HG02884 (cell line): ENCODE data around the gene FALEC.
A peak's percentile ranks its signal among the peaks of the same experiment; 100 is the strongest.
"Not testable (repeated sequence)": the region's sequence is repeated elsewhere in the genome, so short reads cannot be mapped to it uniquely, and the experiment has no call there.

ENCODE experiments used
- ATAC-seq: cut with Tn5 transposase; IDR thresholded peaks from one replicate; pipeline ENCODE4 v1.9.1; 2021; ENCODE audit warnings: mild to moderate bottlenecking, moderate library complexity; ENCODE audit not compliant: unreplicated experiment

FALEC gene

DNA sequence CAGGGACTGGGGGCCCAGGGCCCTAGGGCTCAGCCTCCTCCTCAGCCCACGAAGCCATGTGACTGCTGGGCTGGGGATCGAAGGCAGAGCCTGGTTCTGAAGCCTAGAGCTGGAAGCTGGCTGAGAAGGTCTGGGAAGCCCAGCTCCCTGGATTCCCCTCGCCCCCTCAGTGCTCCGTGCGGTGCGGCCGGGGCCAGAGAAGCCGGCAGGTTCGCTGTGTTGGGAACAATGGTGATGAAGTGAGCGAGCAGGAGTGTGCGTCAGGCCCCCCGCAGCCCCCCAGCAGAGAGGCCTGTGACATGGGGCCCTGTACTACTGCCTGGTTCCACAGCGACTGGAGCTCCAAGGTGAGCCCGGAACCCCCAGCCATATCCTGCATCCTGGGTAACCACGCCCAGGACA lies 42.8 kb downstream of the FALEC start:
- ATAC-seq = no peak

DNA sequence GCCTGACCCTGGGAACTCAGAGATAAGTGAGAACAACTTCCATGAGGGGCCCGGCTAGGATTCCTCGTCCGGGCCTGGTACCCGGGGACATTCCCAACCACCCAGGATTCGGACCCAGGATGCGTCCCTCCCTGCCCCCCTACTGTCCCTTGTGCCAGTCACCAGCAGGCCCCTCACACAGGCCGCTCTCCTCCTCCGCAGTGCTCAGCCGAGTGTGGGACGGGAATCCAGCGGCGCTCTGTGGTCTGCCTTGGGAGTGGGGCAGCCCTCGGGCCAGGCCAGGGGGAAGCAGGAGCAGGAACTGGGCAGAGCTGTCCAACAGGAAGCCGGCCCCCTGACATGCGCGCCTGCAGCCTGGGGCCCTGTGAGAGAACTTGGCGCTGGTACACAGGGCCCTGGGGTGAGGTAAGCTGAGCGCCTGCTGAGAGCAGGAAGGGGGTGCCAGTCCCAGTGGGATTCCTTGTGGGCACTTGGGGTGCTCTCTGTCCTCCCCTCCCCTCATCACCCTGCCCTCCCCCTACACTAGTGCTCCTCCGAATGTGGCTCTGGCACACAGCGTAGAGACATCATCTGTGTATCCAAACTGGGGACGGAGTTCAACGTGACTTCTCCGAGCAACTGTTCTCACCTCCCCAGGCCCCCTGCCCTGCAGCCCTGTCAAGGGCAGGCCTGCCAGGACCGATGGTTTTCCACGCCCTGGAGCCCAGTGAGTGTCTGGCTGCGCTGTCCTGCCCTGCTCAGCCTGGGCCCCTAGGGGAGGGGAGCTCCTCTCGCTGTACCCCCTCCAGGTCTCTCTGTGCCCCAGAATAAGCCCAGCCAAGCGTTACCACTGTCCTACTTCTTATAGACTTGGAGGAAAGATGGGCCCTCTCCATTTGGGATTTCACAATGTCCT lies 43.5 kb downstream of the FALEC start:
- no peak for ATAC-seq

DNA sequence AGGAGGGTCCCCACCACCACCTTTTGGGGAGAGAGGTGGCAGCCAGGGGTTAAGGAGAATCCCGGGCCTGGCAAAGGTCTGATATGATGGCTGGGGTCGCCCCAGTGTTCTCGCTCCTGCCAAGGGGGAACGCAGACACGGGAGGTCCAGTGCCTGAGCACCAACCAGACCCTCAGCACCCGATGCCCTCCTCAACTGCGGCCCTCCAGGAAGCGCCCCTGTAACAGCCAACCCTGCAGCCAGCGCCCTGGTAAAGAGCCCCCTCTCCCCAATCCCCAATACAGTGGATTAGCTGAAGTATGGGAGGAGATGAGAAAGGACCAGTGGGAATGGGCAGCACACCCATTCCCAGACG lies 44.1 kb downstream of the FALEC start:
- no peak for ATAC-seq

DNA sequence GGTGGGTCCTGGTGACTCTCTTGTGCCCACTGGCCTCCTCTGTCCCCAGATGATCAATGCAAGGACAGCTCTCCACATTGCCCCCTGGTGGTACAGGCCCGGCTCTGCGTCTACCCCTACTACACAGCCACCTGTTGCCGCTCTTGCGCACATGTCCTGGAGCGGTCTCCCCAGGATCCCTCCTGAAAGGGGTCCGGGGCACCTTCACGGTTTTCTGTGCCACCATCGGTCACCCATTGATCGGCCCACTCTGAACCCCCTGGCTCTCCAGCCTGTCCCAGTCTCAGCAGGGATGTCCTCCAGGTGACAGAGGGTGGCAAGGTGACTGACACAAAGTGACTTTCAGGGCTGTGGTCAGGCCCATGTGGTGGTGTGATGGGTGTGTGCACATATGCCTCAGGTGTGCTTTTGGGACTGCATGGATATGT lies 44.5 kb downstream of the FALEC start:
- ATAC-seq = no peak

DNA sequence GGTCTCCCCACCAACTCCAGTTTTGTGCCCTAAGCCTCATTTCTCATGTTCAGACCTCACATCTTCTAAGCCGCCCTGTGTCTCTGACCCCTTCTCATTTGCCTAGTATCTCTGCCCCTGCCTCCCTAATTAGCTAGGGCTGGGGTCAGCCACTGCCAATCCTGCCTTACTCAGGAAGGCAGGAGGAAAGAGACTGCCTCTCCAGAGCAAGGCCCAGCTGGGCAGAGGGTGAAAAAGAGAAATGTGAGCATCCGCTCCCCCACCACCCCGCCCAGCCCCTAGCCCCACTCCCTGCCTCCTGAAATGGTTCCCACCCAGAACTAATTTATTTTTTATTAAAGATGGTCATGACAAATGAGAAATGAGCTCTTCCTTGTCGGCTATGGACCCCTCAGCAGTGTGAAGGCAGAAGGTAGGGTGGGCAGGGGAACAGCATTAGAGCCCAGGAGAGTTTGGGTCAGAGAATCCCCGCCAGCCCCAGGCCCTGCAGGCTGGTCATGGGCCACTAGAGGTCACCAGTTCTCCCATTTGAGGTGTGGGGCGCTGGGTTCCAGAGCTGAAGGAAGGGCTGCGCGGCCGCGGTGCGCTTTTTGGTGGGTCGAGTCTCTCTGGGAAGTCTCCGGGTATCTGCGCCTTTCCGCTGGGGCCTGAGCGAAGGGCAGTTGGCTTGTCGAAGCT lies 45.2 kb downstream of the FALEC start:
- ATAC-seq = no peak

DNA sequence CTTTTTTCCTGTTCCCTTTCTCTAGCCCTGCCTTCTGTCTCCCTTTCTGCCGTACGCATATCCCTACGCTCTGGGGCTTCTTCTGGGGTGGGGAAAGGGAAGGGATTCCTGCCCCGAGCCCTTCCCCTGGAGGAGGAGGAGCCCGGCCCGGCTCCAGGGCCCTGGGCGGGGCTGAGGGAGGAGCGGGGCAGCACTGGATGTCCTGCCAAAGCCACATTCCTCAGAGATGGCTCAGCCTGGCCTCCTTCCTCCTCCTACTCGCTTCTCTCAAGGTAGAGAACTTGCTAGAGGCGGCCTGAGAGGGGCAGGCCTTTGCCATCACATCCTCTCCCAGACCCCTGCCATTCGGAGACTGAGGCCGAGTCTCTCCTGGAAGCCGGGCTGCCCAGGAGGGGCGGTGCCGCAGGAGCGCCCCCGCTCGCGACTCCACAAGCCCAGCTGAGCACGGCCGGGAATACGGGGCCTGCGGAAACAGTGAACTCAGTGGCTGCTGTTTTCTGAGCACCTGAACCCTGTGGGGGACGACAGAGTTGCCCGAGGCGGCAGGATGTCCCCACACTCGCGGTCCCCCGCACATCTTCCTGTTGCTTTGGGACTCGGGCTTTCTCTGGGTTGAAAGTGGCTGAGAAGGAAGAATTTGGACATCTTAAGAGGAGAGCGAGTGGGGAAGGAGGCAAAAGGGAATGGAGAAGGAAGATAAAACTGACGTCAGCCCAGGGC lies 45.9 kb downstream of the FALEC start:
- ATAC-seq = no peak

DNA sequence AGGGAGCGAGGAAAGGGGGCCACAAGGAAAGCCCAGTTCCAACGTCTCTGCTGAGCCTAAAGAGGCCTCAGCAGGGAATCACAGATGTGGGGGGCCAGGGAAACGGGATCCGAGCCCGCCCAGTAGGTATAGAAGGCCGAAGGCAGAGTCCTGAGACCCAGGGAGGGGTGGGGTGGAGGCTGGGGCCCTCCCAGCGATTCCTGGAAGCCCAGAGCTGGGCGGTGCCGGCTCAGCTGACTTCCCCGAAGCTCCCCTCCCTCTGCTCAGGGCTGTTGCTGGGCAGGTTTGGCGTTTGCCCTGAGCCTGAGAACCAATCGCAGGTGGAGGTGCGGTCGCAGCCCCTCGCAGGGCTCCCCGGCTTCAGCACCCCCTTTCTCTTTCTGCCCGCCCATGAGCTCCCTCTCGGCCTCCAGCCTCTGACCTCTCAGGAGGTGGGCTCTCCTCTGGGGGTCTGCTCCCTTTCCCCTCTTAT lies 46.5 kb downstream of the FALEC start:
- no peak for ATAC-seq

DNA sequence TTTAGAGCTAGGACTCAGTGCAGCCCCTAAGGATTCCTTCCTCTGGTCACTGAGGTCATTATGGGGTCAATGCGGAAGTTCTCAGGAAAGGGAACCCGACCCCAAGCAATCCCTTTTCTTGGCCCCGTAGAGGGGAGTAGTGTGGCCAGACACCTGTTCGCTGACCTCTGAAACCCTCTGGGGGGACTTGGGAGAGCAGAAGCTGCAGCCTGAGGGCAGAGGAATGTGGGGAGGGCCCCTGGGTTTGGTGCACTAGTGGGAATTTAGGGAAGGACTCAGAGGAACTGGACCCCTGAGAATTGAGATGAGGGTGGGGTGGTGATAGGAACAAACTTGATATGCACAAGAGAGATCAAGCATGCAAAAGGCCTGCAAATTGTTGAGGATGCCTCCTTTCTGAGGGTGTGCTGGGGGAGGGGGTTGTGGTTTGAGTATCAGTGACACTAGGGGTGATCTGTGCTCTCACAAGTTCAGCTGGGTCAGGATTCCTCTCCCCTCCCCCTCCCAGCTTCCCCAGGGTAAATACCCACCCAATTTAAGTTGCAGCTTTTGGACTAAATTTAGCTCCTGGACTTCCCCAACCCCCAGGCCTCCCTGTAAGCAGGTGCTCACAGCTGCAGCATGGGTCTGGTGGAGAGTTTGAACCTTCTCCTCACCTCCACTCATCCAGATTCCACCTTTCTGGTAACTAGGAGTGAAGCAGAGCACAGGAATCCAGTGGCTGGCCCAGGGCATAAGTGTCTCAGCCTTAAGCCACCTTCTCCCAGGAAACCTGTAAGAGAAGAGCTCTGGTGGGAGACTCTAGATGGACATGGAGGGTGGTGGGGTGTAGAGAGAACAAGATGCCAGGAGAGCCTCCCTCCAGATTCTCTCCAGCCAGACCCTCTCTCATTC lies 47.1 kb downstream of the FALEC start:
- ATAC-seq = peak; percentile 28

DNA sequence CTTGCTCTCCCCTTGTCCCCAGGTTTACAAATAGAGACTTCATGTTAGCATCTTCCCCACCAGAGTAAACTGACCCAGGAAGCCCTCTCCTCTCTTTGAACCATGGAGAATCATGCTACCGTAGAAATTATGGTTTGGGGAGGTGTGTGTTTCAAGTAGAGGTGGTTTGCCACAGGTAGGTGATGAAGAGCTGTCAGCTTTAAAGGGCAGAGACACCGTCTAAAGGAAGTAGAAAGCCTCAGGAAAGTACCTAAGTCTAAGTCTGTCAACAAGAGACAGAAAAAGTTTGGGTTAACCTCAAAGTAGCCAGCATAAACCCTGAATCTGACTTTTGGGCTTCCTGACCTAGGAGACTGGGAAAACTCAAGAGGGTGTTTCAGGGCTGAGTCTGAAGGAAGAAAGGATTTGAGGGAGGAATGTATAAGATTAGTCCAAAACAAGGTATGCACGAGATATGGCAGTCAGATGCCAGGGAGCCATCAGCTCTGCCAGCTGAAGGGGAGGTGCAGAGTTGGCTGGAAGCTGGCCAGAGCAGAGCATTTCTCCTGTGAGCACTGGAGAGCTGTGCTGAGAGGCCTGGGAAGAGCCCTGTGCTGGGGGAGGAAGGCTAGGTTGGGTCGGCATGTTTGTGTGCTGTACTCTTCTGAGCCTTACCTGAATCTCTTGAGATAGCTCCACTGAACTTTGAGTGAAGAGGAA lies 47.9 kb downstream of the FALEC start:
- ATAC-seq = no peak

DNA sequence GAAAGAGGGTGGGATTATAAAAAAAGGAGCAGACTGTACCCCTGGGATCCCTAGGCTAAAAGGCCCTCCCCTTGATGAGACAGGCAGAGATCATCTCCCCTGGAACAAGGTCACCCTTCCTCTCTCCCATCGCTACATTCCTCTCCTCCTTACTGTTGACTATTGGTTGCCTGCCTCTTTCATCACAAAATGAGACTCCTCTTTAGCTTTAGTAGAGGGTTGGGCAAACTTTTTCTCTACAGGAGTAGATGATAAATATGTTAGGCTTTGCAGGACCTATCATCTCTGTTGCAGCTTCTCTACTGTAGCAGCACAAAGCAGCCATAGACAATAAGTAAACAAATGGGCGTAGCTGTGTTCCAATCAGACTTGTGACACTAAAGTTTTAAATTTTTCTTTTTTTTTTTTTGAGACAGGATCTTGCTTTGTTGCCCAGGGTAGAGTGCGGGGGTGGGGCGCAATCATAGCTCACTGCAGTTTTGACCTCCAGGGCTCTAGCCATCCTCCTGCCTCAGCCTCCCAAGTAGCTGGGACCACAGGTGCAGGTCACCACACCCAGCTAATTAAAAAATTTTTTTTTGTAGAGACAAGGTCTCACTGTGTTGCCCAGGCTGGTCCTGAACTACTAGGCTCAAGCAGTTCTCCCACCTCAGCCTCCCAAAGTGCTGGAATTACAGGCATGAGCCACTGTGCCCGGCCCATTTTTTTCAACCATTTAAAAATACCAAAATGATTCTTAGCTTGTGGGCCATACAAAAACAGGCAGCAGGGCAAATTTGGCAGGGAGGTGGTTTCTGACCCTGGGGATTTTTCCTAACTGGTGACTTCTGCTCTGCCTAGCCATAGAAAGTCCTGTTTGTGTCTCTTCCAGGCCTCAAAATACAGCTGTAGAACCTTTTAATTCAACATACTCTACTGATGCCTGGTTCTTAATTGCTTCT lies 48.8 kb downstream of the FALEC start:
- ATAC-seq = no peak

DNA sequence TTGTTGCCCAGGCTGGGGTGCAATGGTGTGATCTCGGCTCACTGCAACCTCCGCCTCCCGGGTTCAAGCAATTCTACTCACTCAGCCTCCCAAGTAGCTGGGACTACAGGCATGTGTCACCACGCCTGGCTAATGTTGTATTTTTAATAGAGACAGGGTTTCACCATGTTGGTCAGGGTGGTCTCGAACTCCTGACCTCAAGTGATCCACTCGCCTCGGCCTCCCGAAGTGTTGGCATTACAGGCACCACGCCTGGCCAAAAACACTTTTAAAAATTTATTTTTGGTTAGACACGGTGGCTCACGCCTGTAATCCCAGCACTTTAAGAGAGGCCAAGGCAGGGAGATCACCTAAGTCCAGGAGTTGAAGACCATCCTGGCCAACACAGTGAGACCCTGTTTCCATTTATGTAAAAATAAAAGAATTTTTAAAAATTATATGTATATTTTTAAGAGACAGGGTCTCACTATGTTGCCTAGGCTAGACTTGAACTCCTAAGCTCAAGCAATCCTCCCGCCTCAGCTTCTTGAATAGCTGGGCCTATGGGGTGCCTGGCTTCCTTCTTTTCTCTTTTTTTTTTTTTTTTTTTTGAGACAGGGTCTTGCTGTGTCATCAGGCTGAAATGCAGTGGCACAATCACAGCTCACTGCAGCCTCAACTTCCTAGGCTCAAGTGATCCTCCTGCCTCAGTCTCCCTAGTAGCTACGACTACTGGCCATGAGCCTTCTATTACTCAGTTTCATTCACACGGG lies 49.9 kb downstream of the FALEC start:
- not testable (repeated sequence) for ATAC-seq

DNA sequence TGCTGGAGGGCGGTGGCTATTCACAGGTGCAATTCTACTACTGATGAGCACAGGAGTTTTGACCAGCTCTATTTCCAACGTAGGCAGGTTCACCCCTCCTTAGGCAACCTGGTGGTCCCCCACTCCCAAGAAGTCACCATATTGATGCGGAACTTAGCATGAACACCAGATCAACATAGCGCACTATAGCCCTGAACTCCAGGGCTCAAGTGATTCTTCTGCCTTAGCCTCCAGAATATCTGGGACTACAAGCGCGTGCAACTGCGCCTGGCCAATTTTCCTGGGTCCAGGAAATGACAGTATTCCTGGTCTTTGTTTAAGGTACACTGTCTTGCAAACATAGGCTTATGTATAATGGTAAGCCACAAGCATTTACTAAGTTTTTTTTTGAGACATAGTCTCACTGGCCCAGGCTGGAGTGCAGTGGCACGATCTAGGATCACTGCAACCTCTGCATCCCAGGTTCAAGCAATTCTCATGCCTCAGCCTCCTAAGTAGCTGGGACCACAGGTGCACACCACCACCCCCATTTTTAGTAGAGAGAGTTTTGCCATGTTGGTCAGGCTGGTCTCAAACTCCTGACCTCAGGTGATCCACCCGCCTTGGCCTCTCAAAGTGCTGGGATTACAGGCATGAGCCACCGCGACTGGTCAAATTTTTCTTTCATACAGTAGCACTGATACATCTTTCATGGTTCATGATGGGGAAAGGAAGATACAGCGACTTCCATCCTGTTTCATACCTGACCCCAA lies 51.2 kb downstream of the FALEC start:
- ATAC-seq = no peak

DNA sequence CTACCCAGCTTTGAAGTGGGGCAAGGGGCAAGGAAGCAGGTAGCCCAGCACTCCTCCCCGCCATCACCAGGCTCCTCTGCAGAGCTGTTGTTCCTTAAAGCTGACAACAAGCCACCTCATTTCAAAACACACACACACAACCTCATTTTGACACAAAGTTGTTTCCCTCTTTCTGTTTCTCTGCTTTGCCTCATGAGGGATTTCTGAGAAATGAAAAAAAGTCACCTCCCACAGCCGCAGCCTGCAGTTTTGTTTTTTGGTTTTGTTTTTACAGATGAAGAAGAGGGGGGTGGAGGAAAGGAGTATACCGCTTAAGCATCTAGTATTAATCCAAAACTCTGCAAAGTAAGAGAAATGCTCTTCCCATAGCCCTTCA lies 51.8 kb downstream of the FALEC start:
- no peak for ATAC-seq

DNA sequence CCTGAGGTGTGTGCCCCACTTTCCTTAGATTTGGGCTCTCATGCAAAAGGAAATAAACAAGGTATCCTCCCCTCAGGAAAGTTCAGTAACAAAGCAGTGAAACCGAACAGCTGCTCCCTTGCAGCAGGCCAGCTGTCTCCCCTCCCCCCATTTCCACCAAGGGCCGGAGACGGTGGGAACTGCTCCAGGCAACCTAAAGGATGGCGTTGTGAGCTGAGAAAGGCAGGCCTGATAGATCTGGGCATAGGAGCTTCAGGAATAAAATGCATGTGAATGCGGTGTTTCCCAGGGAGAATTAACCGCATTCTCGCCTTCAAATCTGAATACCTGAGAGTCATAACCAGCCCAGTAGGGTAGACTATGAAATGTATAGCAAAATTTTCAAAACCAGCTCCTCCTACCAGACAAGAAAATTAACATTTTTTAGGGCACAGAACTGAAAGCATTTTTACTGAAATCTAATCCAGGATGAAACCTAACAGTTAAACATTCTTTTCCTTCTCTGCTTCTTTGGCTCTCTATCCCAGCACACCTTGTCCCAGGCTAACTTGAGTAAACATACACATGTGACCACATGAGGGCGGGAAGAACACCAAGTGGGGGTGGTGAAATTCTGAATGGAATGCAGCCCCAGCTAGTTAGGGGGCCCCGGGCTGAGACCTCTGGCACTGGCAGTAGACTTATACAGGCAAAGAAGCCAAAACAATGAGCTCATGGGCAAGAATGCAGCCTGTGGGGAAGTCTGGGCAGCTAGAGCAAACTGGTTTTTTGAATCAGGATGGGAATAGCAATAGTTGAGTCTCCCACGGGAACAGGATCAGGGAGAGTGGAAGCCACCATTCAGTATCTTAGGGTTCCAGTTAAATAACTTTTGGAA lies 52.4 kb downstream of the FALEC start:
- no peak for ATAC-seq

DNA sequence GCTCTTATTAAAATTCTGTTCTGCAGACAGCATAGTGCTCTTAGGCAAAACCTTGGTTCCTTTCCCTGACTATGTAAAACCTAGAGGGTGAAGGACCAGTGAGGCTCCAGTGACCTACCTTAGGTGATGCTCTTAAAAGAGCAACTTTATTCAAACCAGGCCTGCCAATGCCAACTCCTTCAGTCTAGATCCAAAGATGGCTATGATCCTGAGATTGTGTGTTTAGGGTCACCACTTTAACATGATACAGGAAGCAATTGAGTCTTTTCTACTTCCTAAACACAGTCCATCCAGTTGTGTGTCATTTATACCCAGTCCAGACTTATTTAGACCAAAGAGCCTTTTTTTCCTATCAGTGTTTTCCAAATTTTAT lies 53.0 kb downstream of the FALEC start:
- no peak for ATAC-seq

DNA sequence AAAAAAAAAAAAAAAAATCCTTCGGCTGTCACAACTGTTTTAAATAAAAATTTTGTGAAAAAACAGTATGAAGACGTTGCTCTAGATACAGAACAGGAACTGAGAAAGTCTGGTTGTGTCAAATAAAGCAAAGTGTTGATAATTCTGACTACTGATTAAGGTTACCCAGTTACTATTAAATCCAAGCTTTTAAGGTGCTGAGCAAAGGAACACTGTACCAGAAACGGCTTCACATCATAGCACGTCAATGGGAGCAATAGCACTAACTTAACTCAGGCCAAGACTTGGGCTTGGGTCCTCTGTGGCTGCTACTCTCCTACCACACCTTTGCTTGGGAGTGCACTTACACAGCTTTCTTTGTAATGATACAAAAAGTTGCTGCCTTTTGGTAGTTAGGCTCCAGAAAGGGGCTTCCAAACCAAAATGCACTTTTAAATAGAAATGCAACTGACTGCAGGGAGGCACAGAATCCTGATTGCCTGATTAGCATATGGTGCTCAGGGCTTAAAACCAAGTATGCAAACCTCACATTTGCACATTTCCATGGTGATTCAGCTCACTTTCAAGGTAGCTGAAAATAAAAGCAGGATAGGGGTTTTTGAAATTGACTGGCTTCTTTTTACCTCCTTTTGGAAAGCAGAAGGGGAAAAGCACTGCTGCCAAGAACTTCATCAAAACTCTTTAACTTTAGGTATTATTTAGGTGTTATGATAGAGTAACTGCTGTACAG lies 57.5 kb downstream of the FALEC start:
- ATAC-seq = no peak
